Measurements from ENCODE around the gene TEX14. TPM values are rescaled to one million over a fixed set of nuclear protein-coding genes. Genes with fewer than 3 reads are reported as not detected.
"Not testable (repeated sequence)": the region's sequence is repeated elsewhere in the genome, so short reads cannot be mapped to it uniquely, and the experiment has no call there.

TEX14 gene
- total and polyA plus RNA-seq, 11 donors: 0.04 to 0.36 (median 0.10) TPM; not detected in 3

DNA sequence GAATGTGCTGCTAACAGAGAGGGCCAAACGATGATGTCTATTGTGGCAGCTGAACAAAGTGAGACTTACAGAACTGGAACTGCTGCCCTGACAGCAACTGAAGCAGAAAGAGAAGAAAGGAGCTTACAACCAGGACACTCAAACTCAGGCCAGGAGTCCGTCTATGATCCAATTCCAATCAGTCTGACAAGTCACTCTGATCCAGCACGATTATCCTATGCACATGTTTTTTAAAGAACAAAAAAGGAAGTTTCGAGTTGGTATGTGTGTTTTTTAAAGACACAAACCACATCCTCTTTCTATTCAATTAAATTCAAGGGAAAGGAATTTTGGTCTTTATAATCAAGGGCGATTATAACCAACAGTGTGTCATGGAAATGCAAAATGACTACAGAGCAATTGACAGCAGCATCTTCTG is 135.0 kb downstream of the TEX14 start:
- Histone ChIP-seq H3K27ac (no peak overlapping the region), H3K36me3 (no peaks in the 10 kb centered on the region), H3K9me3 (no peaks in the 10 kb centered on the region), H3K4me3 (no peak overlapping the region), H3K4me1 (peaks cover 0 to 19% (median 2%) of the 10 kb centered on the region in 12 donors), H3K27me3 (no peaks in the 10 kb centered on the region)
- no peak for DNase-seq
- intact Hi-C loops (cut with DNase I): no loop called here
- 62 to 66% (median 66%) methylated on average over 5 of the region's 5 CpGs for WGBS, 4 donors
- TF ChIP-seq POLR2A (IDR thresholded peaks at IDR 0.05): no peak
- TF ChIP-seq, protein P1, sequence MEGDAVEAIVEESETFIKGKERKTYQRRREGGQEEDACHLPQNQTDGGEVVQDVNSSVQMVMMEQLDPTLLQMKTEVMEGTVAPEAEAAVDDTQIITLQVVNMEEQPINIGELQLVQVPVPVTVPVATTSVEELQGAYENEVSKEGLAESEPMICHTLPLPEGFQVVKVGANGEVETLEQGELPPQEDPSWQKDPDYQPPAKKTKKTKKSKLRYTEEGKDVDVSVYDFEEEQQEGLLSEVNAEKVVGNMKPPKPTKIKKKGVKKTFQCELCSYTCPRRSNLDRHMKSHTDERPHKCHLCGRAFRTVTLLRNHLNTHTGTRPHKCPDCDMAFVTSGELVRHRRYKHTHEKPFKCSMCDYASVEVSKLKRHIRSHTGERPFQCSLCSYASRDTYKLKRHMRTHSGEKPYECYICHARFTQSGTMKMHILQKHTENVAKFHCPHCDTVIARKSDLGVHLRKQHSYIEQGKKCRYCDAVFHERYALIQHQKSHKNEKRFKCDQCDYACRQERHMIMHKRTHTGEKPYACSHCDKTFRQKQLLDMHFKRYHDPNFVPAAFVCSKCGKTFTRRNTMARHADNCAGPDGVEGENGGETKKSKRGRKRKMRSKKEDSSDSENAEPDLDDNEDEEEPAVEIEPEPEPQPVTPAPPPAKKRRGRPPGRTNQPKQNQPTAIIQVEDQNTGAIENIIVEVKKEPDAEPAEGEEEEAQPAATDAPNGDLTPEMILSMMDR (IDR thresholded peaks at IDR 0.05): no peak
- no peak for ATAC-seq

DNA sequence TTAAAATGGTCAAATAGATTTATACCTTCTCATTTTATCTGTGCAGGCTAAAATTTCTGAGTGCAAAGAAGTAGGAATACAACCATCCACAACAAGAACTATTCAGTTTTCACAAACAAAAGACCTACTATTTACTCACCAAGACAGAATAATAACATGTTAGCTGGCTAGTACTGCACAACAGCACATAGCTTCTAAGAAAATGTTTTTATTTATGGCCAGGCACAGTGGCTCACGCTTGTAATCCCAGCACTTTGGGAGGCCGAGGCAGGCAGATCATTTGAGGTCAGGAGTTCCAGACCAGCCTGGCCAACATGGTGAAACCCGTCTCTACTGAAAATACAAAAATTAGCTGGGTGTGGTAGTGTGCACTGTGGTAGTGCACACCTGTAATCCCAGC is 136.7 kb downstream of the TEX14 start:
- H3K36me3 ChIP-seq; intact Hi-C loops (cut with DNase I); H3K27ac ChIP-seq; H3K27me3 ChIP-seq; DNase-seq; ATAC-seq; H3K9me3 ChIP-seq; H3K4me3 ChIP-seq: not testable (repeated sequence)
- H3K4me1 ChIP-seq: peaks cover 0 to 19% (median 2%) of the 10 kb centered on the region in 12 donors
- WGBS, 4 donors: 90 to 95% (median 93%) methylated on average over 3 of the region's 3 CpGs

DNA sequence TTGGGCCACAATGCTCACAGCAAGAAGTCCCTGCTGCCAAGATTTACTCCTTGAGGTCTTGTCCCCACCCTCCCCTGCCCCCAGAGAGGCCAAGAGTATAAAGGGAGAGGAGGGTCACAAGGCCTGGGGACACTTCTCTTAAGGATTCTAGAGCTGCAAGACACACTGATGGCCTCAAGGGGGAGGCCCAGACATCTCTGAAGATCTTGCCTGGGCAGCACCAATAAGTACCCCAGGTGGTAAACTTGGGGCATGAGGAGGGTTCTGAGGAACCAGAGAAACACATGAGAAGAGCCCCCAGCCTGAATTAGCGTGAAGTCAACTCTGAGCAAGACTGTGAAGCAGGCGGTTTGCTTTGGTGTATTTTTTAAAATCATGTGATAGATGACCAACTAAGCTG is 150.6 kb downstream of the TEX14 start:
- H3K4me1 ChIP-seq: peaks cover 7 to 40% (median 25%) of the 10 kb centered on the region in 12 donors
- H3K4me3 ChIP-seq: no peak overlapping the region
- H3K27me3 ChIP-seq: no peaks in the 10 kb centered on the region
- H3K9me3 ChIP-seq: no peaks in the 10 kb centered on the region
- 90 to 97% (median 94%) methylated on average over 2 of the region's 2 CpGs for WGBS, 4 donors
- no peak overlapping the region for H3K27ac ChIP-seq
- DNase-seq: no peak
- intact Hi-C loops (cut with DNase I): loop anchor here in 2 of 10 donors (5.0 kb wide), 2 partner anchors 36 to 46 kb away; no protein-coding TSS in a partner anchor
- H3K36me3 ChIP-seq: no peaks in the 10 kb centered on the region
- no peak for ATAC-seq
- TF ChIP-seq, protein P1 (IDR thresholded peaks at IDR 0.05): peak in 4 of 12 donors; percentile 5 to 26 (median 18)
- TF ChIP-seq POLR2A (IDR thresholded peaks at IDR 0.05): no peak

DNA sequence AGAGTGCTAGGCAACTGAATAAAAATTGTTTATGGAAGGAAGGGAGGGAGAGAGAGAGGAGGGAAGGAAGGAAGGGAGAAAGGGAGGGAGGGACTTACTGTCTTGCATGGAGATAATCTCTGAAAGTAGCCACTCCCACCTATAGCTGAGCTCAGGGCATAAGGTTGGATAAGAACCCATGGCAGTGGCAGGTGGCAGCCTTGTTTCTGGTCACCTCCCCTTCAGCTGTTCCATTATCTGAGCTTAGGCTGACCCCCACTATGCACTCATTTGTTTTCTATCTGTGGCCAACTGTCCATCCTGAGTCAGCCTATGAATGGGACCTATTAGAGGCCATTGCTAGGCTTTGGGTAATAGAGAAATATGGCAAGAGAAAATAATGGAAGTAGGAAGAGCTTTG is 152.1 kb downstream of the TEX14 start:
- H3K9me3 ChIP-seq: no peaks in the 10 kb centered on the region
- intact Hi-C loops (cut with DNase I): loop anchor here in 5 of 10 donors (5.0 to 10.0 kb wide), 3 partner anchors 38 to 145 kb away; no protein-coding TSS in a partner anchor
- no peak for DNase-seq
- ATAC-seq: no peak
- H3K4me1 ChIP-seq: peaks cover 7 to 51% (median 28%) of the 10 kb centered on the region in 12 donors
- TF ChIP-seq, protein P1 (IDR thresholded peaks at IDR 0.05): no peak
- no peak for TF ChIP-seq POLR2A (IDR thresholded peaks at IDR 0.05)
- H3K27me3 ChIP-seq: no peaks in the 10 kb centered on the region
- H3K27ac ChIP-seq: peak overlapping the region in 10 of 12 donors; percentile 24 to 78 (median 63)
- no peaks in the 10 kb centered on the region for H3K36me3 ChIP-seq
- no peak overlapping the region for H3K4me3 ChIP-seq

Measured in heart left ventricle (tissue), 16 donors.